Glomerular visceral epithelial cell (primary cell): ENCODE results near the gene NCAPH2.

Experiments
- DNase-seq: peaks from one replicate; pipeline ENCODE4 v3.0.0-alpha.2; 2016; ENCODE audit errors: extremely low spot score

NCAPH2 gene

DNA sequence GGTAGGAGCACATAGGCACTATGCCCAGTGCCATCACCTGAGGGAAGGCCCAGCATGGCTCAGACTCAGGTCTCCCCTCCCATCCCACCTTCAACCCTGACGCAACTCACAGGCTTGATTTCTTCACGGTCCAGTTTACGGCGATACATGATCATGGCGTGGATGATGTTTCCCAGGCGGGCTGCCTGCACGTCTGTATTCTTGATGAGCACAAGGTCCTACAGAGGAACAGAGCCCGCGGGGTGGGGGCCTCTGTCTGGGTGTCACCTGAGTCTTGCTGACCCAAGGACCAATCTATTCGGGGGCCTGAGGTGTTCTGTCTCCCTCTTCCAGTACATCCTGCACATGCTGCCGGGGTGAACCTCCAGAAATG lies 66.3 kb downstream of the NCAPH2 start:
- no peak for DNase-seq
